Sigmoid colon (tissue), 7 donors: ENCODE results near the gene ESCO1. TPM values are rescaled to one million over a fixed set of nuclear protein-coding genes. Genes with fewer than 3 reads are reported as not detected.
A peak's percentile ranks its signal among the peaks of the same experiment; 100 is the strongest.

Source experiments
- DNase-seq: peaks from one replicate; pipeline ENCODE4 v3.0.0-alpha.2; 2019
- H3K27ac ChIP-seq, 4 donors: fragments of 200-600 bp; sonication (generic); one replicate each; pipeline ENCODE4 v1.5.1; 2016 to 2019; ENCODE audit warnings: mild to moderate bottlenecking in 1 of 4
- H3K27me3 ChIP-seq, 3 donors: fragments of 200-600 bp; sonication (generic); one replicate each; pipeline ENCODE4 v1.5.1; 2019; ENCODE audit warnings: mild to moderate bottlenecking in 1 of 3
- H3K36me3 ChIP-seq, 4 donors: fragments of 200-600 bp; sonication (generic); one replicate each; pipeline ENCODE4 v1.5.1; 2016 to 2019
- H3K4me1 ChIP-seq, 4 donors: fragments of 200-600 bp; sonication (generic); one replicate each; pipeline ENCODE4 v1.5.1; 2017 to 2019
- H3K4me3 ChIP-seq, 4 donors: fragments of 200-600 bp; sonication (generic); one replicate each; pipeline ENCODE4 v1.5.1; 2017 to 2019; ENCODE audit warnings: mild to moderate bottlenecking in 2 of 4, moderate library complexity in 1 of 4
- H3K9me3 ChIP-seq, 4 donors: fragments of 200-600 bp in 3 of 4; sonication (generic) in 3 of 4; one replicate each; pipeline versions ENCODE4 v1.5.1 to v1.6.1; 2013 to 2019
- CTCF ChIP-seq, 4 experiments: fragments of 450-650 bp in 3 of 4; fragments of 200-600 bp in 1 of 4; IDR thresholded peaks; one replicate each; pipeline ENCODE4 v1.5.1; 2016 to 2019; ENCODE audit warnings: antibody characterized with exemption in 4 of 4, mild to moderate bottlenecking in 3 of 4, moderate library complexity in 2 of 4
- EP300 ChIP-seq, 4 donors: sonication (generic); formaldehyde crosslinking; IDR thresholded peaks; one replicate each; pipeline ENCODE4 v1.6.1; 2017; ENCODE audit warnings: antibody characterized with exemption in 4 of 4
- POLR2A ChIP-seq, 2 donors: fragments of 450-650 bp; IDR thresholded peaks; one replicate each; pipeline ENCODE4 v1.6.1; 2016; ENCODE audit warnings: antibody characterized with exemption in 2 of 2, mild to moderate bottlenecking in 2 of 2, moderate library complexity in 2 of 2
- POLR2AphosphoS5 ChIP-seq, 4 donors: sonication (generic); formaldehyde crosslinking; IDR thresholded peaks; one replicate each; pipeline ENCODE4 v1.6.1; 2017; ENCODE audit warnings: antibody characterized with exemption in 4 of 4
- WGBS, 2 donors: extraction: QIAGEN DNeasy Blood & Tissue Kit; methylation state at CpG; one replicate each; pipeline ENCODE4 v1.1.7; 2013; 5-methylcytosine and 5-hydroxymethylcytosine counted together
- intact Hi-C: fragments of 100-400 bp; cut with DNase I; formaldehyde crosslinking; loops from one replicate; pipeline ENCODE4 v1.15.1; 2023
- polyA plus RNA-seq, 3 donors: library from polyadenylated mRNA; stranded (reverse); fragments of 200-250 nt; gene quantifications; one replicate each; pipeline ENCODE4 v1.2.3, GENCODE V29; 2013
- total RNA-seq, 4 donors: library from RNA; depleted of rRNA; stranded (reverse); fragments of >200 nt; gene quantifications; one replicate each; pipeline ENCODE4 v1.1.0, GENCODE V29; 2016
- donor health status: healthy with polysubstance abuse.
- donor health status: Bipolar disorder and iron deficiency.
- donor health status: healthy.

Gene ESCO1
- total and polyA plus RNA-seq, 7 donors, result 9.9 to 20.0 (median 12.8) TPM

DNA sequence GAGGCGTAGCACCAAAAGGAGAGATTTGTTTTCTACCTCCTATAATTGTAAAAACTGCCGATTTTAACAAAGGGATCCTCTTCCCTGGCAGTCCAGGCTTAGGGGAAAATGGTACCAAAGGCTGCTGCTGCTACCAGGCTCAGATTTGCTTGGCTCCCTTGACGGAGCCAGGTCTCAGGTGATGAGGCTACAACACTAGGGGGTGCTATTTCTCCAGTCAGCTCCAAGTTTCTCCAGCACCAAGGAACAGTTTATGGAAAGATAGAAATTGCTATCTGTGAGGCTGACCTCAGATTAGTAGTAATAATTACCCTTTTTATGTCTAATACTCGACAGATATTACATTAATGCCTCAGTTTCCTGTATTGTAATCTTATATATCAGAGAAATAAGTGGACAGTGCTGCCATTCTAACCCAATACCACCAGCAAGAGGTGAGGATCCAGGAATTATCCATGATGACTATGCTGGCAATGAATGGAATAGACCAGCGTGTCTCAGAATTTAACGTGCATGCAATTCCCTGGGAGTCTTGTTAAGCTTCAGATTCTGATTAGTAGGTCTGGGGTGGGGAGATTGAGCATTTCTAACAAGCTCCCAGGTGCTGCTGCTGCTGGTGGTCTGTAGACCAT is 111.3 kb downstream of the ESCO1 start:
- Histone ChIP-seq H3K27ac (no peak overlapping the region), H3K4me3 (no peak overlapping the region), H3K36me3 (no peaks in the 10 kb centered on the region), H3K9me3 (no peaks in the 10 kb centered on the region), H3K27me3 (no peaks in the 10 kb centered on the region), H3K4me1 (no peaks in the 10 kb centered on the region)
- no peak for DNase-seq
- WGBS, 2 donors, result 56% methylated on average over 6 of the region's 6 CpGs
- TF ChIP-seq EP300 (IDR thresholded peaks at IDR 0.05) (no peak), CTCF (IDR thresholded peaks at IDR 0.05) (peak in 3 of 4 experiments; percentile 38 to 60 (median 46))
- intact Hi-C loops, result no loop called here

DNA sequence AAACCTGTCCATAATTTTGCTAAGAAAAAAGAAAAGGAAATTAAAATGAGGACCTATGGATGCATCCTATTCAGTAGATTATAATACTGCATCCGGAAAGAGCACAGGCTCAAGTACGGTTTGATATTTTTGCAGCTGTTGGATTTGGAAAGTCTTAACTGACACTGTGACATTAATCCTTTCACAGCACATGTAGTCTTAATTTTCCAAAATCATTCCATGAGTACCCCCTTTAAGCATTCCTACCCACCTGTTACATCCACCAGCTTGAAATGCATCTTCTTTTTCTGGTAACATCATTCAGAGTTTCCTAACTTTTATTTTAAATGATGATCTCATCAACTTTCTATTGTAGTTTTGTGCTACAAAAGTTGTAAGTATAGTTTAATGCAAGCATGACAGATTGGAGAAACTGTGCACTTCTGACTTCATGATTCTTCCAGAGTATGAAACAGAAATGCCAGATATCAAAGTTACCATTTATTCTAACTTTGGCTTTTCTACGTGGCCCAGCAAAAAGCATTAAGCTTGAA is 113.5 kb downstream of the ESCO1 start:
- WGBS, 2 donors, result 86 to 88% methylated on average over 3 of the region's 3 CpGs
- intact Hi-C loops, result no loop called here
- H3K27ac ChIP-seq, result no peak overlapping the region

DNA sequence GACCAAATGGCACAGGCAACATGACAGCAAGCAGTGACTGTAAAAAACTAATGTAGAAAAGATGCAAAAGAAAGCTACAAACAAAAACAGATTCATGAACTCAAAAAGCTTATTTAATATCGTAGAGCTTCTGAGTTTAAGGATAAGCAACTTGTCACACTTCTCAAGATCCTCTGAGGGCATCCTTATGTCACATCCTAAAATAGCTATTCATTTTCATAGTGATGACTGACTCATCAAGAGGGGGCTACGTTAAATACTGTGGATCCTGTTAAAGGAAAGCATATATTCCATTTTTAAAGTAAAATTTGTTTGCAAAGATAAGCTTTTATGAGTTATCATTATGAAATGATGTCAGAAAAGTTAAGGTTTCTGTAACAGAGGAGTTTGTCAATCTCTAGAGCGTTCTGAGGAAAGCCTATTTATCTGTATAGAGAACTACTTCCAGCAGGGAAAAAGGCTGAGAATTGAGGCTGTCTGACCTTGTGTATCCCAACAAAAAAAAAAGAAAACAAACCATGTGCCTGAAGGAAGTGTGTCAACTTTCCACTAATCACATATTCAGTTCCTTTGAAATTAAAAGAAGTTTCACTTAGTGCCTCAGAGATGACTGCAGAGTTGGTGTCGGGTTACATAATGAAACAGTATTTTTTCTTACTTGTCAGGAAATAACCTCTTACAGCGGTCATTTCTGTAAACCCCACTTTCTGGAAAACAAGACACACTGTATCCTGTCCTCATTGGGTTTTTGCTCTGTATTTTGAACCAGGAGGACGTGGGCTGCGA is 115.5 kb downstream of the ESCO1 start:
- DNase-seq, result no peak
- TF ChIP-seq EP300 (IDR thresholded peaks at IDR 0.05) (no peak), CTCF (IDR thresholded peaks at IDR 0.05) (no peak), POLR2AphosphoS5 (IDR thresholded peaks at IDR 0.05) (no peak), POLR2A (IDR thresholded peaks at IDR 0.05) (no peak)
- intact Hi-C loops, result no loop called here
- Histone ChIP-seq H3K27me3 (peaks cover 0 to 7% (median 0%) of the 10 kb centered on the region in 3 donors), H3K27ac (no peak overlapping the region), H3K9me3 (no peaks in the 10 kb centered on the region), H3K4me3 (no peak overlapping the region), H3K36me3 (no peaks in the 10 kb centered on the region), H3K4me1 (no peaks in the 10 kb centered on the region)
- 71 to 76% methylated on average over 7 of the region's 7 CpGs for WGBS, 2 donors

More for the DNA sequence above, 113.5 kb downstream of the ESCO1 start:
- Histone ChIP-seq H3K27me3 (peaks cover 0 to 4% (median 0%) of the 10 kb centered on the region in 3 donors), H3K36me3 (no peaks in the 10 kb centered on the region), H3K4me3 (no peak overlapping the region), H3K9me3 (no peaks in the 10 kb centered on the region), H3K4me1 (no peaks in the 10 kb centered on the region)
- DNase-seq, result no peak
- TF ChIP-seq CTCF (IDR thresholded peaks at IDR 0.05), result no peak
- TF ChIP-seq POLR2A (IDR thresholded peaks at IDR 0.05), result no peak
- no peak for TF ChIP-seq EP300 (IDR thresholded peaks at IDR 0.05)
- TF ChIP-seq POLR2AphosphoS5 (IDR thresholded peaks at IDR 0.05), result no peak

DNA sequence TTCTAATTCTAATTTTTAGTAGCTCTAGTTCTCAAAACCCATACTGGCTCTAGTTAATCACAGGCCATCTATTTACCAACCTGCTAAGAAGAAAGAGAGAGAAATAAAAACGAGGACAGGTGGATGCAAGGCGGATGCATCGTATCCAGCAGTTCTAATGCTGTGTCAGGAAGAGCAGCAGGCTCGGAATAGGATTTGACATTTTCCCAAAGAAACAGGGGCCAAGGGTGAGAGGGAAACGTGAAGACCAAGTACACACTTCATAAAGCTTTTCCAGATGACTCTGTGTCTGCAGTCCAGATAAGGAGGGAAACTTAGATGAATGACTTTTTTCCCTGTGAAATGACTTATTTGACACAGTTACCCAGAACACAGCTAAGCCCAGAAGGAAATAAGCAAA is 117.5 kb downstream of the ESCO1 start:
- Histone ChIP-seq H3K36me3 (no peaks in the 10 kb centered on the region), H3K27ac (no peak overlapping the region), H3K4me3 (no peak overlapping the region), H3K9me3 (no peaks in the 10 kb centered on the region), H3K4me1 (no peaks in the 10 kb centered on the region), H3K27me3 (peaks cover 0 to 15% (median 0%) of the 10 kb centered on the region in 3 donors)
- intact Hi-C loops, result no loop called here
- 87% methylated on average over 5 of the region's 5 CpGs for WGBS, 2 donors
- DNase-seq, result no peak
- TF ChIP-seq POLR2A (IDR thresholded peaks at IDR 0.05) (no peak), POLR2AphosphoS5 (IDR thresholded peaks at IDR 0.05) (no peak), CTCF (IDR thresholded peaks at IDR 0.05) (no peak), EP300 (IDR thresholded peaks at IDR 0.05) (no peak)
